ENCODE results near the gene LBX2.
"Not testable (repeated sequence)": the region's sequence is repeated elsewhere in the genome, so short reads cannot be mapped to it uniquely, and the experiment has no call there.

Gene LBX2

DNA sequence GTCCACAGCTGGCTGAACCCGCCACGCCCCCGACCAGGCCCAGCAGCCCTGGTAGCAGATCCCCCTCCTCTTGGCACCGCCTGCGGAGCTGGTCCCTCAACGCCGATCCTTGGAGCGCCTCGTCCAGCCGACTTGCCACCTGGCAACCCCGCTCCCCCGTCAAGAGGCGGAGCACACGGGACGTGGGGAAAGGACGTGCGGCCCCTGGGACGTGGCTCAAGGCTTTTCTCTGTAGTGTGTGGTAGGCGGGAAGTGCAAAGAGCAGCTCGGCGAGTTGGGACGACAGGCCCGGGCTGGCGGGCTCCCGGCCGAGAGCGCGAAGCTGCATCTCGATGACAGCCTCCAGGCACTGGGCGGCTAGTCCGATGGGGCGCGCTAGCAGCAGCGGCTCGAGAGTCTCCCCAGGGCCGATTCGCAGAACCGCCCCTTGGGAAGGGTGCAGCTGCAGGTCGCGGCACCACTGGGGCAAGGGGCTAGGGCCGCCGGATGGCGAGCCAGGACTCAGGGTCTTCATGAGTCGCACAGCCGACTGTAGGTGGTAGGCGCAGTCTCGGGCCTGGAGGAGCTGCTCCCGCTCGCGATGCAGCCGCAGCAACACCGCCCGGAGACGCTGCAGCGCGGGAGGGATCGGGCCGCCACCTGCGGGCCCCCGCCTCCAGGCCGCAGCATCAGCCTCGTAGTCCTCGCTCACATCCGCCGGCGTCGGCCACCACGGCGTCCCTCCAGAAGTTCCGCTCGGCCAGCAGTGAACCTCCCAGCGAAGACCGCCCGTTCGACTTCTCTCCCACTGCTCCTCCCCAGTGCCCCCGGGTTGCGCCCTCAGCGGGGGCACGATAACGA lies 17.2 kb downstream of the LBX2 start:
- DNase-seq, result peak; percentile 63 to 68

DNA sequence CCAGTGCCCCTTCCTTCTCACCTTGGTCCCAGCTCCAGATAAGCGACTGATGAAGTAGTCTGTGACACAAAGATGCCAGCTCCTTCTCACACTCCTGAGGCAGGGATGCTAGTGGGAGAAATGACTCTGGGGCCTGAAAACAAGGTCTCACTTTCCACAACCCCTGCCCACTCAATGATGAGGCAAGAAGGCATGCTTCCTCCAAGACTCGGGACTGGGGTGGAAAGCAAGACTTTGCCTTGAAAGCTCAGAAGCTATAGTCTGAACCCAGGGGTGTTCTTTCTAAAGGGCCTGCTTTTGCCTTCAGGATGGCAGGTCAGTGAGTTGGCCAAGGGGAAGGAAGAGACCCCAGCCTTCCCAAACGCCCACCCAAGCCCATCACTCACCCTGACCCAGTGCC lies 18.0 kb downstream of the LBX2 start:
- no peak for DNase-seq

DNA sequence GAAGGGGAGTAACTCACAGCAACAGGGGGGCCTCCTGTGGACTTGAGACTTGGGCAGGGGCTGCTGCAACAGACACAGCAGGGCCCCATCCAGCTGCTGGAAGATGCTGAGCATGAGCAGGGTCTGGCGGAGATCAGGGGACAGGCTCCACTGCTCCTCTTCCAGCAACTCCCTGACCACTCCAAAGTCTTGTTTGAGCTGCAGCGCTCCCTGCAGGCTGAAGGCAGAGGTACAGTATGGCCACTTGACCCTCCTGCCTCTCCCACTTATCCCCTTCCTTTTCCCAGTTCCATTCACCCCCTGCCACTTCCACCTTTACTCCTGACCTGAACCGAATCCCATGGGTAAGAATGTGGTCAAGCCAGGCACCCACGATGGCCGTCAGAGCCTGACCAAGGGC lies 24.5 kb downstream of the LBX2 start:
- no peak for DNase-seq

DNA sequence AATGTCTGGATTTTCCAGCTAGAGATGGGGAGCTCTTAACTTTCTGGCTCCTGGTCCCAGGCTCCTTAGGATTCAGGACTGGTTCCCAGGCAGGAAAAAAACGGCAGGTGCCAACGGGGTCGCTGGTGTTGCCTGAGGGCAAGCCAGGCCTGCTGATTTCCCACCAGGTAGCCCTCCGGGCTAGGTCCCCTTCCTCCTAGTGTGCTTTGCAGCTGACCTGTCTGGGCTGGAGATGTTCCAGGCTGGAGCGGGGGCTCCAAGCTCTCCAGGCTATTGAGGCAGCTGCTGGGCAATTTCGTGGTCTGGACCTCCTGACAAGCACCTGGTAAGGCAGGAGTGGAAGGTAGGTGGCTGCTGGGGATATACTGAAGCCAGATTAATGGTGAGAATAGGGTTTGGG lies 24.9 kb downstream of the LBX2 start:
- no peak for DNase-seq

DNA sequence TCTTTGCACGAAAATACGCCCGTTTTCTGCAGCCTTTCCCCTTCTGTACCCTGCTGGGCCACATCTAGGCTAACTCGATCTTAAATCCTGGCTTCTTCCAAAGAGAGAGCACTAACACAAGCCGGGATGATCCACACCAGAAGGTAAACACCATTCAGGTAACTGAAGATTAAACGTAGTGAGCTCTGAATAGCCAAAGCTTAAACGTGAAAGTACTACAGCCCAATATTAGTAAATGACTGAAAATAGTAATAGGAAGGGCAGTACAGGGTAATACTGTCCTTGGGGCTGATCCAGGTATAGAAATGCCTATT lies 26.5 kb downstream of the LBX2 start:
- DNase-seq, result no peak

DNA sequence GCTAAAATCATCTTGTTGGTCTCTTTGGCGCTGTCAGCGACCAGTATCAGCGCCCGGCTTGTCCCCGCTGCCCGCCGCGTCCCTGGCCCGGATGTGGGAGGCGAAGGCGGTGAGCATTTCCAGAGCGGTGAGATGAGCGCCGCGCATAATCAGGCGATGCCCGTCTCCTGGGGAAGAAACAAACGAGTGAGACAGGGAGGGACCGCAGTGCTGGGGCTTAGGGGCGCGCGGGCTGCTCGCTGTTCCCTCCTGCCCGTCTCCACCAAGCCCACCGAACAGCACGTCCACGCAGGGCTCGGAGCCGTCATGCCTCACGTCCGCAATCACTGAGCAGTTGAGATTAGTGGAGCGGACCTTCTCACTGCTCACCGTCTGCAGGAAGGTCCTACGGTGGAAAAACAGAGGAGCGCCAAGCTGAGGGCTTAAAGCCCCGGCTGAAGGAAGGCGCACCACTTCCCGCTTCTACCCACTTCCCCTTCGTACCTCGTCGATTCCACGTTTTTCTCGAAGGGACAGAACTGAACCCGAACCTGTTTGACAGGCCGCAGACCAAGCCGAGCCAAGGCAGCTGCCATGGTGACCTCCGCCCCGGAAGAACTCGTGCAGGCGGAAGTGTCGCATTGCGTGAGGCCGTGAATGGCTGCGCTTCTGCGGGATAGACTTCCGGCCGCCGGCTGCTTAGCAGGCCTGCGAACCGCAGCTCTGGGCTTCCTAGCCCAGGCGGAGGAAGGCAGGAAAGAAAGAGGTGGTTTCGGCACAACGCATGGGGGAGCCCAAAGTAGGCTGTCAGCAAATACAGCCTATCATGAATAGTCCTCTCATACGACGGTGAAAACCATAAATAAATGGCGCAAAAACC lies 27.1 kb downstream of the LBX2 start, which contains the start of gene MRPL53:
MRPL53 (minus strand) TSS at position 595 of the 859 bp plus-strand sequence; CDS start at position 575, 20 bp downstream.
- peak; percentile 95 to 96 for DNase-seq

DNA sequence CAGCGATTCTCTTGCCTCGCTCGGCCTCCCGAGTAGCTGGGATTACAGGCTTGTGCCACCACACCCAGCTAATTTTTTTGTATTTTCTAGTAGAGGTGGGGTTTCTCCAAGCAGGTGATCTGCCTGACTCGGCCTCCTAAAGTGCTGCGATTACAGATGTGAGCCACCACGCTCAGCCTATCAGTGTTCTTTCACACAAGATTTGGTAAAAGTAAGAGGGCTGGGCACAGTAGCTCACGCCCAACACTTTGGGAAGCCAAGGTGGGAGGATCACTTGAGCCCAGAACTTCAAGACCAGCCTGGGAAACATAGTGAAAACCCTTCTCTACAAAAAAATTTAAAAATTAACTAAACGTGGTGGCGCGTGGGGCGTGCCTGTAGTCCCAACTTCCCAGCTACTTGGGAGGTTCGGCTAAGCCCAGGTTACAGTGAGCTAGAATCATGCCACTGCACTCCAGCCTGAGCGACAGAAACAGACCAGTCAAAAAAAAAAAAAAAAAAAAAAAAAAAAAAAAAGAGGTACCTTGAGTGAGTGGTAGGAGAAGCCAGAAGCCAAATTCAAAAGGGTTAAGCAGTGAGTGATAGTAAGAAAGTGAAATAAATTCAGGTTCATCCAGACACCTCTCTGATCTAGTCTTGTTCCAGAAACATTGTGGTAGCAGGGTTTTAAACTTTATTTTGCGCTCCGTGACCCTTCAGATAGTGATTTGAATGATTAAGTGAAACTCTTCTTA lies 27.9 kb downstream of the LBX2 start:
- DNase-seq, result no peak

DNA sequence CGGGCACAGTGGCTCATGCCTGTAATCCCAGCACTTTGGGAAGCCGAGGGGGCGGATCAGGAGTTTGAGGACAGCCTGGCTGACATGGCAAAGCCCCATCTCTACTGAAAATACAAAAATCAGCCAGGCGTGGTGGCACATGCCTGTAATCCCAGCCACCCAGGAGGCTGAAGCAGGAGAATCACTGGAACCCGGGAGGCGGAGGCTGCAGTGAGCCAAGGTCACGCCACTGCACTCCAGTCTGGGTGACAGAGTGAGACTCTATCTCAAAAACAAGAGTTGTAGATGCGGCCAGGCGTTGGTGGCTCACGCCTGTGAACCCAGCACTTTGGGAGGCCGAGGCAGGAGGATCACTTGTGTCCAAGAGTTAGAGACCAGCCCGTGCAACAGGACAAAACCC lies 28.7 kb downstream of the LBX2 start:
- not testable (repeated sequence) for DNase-seq

DNA sequence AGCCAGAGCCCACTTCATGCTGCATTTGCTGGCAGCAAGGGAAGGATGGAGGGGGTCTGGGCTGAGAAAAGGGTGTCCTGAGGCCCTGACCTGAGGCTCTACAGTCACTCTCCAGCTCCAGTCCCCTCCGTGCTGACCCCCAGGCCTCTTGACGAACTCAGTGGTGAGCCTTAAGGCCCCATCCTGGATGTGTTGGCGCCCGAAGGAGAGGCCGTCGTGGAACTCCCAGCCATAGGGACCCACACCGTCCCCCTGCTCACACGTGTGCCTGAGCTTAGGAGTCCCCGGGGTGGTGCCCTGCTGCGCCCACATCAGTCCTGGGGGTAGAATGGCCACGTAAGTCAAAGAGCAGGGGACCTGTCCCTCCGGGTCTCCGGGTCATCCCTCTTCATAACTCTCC lies 35.0 kb downstream of the LBX2 start:
- no peak for DNase-seq

DNA sequence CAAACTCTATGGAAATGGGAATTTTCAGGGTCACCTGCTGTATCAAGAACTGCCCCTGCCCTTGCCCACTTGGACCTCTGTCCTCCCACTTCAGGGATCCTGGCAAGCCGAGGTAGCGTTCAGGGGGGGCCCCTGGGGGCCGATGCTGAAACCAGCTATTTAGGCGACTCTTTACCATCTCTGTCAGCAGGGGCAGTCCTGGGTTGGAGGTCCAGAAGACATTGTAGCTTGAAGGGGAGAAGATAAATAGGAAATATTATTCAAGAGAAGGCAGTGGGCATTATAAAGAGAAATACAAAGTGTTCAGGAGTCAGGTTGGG lies 36.7 kb downstream of the LBX2 start:
- no peak for DNase-seq

DNA sequence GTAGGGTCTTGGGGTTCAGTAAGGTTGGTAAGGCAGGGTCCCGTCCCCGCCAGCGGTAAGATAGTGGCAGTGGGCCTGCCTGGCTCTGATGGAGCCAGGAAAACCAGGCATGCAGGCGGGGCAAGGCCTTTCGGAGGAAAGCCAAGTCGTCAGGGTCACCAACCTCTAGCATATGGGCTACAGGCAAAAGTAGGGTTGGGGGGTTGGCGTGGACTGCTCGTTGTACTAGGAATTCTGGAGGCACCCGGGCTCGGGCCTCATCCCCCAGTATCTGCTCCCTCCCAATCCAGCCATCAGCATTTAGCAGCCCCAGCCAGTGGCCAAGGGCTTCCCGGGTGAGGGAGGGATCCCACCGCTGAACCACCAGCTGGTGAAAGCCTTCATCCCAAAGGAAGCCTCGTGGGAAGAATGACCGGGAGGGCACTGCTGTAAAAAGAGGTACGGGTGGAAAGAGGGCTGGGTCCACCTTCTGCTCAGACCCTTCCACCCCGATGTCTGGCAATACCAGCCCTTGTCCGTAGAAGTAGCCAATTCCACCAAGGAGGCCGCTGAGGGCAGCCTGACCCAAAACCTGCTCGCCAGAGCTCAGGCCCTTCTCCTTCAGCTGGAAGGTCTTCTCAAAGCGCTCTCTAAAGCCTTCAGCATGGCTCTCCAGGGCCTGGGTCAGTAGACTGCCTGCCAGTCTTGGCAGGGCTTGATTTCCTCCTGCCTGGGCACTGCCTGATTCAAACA lies 37.2 kb downstream of the LBX2 start:
- DNase-seq, result no peak

DNA sequence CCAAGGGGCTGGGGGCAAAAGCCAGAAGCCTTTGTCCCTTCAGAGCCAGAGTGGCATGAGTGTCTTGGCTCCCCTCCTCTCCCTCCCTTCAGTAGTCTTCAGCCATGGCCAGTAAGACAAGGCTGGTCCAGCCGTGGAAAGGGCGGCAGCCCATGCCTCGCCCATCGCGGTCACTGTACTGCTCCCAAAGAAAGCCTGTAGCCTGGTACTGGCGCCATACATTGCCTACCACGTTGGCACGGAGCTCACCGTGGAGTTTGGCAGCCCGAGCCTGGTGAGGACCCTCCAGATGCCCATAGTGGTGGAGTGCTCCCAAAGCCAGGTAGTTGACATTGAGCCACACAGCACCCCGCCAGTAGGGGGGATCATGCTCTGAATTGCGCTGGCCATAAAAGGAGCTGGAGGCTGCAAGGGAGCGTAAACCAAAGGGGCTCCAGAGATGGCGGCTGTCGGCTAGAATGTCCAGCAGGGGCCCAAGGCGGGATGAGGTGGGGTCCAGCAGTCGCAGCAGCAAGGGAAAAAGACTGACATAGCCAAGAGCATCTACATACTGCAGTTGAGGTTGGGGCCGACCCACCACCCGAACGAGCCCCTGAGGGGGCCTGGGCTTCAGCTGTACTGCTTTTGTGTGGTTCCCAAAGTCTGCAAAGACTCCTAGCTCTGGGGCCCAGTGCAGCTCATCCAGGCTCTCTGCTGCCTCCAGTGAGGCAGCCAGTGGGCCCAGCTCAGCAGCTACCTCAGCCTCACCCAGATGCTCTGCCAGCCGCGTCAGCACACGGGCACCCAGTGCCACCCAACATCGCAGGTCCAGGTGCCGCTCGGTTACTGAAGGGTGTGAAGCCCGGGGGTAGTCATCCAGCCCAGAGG lies 38.0 kb downstream of the LBX2 start:
- DNase-seq, result no peak

DNA sequence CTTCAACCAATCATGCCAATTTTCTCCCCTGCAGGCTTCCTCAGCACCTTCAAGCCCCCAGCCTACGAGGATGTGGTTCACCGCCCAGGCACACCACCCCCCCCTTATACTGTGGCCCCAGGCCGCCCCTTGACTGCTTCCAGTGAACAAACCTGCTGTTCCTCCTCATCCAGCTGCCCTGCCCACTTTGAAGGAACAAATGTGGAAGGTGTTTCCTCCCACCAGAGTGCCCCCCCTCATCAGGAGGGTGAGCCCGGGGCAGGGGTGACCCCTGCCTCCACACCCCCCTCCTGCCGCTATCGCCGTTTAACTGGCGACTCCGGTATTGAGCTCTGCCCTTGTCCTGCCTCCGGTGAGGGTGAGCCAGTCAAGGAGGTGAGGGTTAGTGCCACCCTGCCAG lies 39.2 kb downstream of the LBX2 start:
- not testable (repeated sequence) for DNase-seq

DNA sequence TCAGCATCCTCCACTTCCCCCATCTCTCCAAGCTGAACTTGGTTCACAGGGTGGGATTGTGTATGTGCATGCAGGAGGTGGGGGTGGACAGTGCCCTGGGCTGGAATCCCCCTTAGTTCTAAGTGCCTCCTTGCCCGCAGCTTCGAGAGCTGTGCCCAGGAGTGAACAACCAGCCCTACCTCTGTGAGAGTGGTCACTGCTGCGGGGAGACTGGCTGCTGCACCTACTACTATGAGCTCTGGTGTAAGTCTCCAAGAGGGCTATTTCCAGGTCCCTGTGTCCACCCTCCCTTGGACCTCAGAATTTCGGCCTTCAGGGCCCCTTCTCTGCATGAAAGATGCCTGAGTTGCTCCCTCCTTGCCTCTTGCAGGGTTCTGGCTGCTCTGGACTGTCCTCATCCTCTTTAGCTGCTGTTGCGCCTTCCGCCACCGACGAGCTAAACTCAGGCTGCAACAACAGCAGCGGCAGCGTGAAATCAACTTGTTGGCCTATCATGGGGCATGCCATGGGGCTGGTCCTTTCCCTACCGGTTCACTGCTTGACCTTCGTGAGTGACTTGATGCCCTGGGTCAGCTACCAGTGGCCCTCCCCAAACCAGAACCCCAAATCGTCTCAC lies 39.8 kb downstream of the LBX2 start:
- not testable (repeated sequence) for DNase-seq

DNA sequence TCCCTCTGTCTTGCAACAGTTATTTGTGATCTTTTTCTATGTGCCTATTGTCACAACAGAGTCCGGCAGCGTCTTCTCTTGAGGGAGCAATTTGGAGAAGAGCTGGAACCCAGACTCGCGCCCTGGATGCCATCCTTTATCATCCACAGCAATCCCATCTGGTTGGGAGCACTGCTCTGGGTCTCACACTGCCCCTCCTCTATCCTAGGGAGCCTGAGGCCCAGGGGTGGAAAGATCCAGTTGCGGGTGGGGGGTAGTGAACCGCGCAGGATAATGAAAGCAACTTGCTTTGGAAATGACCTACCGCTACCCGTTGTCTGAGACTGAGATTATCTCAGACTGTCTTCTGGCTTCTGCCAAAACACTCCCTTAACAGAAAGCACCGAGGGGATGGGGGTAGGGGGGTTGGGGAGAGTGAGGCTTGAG lies 40.5 kb downstream of the LBX2 start:
- DNase-seq, result no peak

DNA sequence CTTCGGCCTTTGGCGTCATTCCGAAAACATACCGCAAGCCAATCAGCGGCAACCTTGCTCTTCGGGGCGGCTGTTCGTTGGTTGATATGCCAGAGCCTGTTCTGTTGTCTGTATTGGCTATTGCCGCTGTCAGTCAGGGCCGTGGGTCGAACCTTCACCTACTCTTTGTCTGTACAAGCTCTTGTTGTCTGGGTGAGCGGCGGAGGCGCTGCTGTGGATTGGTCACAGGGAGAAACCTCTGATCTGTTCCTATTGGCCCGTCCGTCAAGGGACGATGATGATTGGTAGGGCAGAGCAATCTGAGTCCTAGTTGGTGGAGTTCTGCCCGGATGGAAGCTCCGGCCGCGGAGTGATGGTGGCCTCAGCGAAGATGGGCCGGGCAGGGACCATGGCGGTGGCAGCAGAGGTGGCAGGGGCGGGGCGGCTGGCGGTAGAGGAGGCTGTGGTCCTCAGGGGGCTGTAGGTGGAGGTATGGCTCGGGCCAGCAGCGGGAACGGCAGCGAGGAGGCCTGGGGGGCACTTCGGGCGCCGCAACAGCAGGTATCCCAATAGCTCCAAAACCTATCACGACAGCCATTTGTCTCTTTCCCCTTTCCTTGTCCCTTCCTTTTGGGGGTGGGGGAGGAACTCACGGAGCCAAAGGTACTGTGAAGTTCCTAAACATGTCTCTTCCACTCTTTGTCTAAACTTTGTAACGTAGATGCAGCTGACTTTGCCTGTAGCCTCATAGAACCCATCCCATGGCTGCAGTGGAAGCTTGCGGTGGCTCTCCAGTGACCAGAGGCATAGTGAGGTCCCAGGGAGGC lies 41.1 kb downstream of the LBX2 start, which contains the start of gene WBP1:
WBP1 (plus strand) TSS at position 307 of the 806 bp plus-strand sequence; CDS start at position 472, 165 bp downstream.
- peak; percentile 100 for DNase-seq

DNA sequence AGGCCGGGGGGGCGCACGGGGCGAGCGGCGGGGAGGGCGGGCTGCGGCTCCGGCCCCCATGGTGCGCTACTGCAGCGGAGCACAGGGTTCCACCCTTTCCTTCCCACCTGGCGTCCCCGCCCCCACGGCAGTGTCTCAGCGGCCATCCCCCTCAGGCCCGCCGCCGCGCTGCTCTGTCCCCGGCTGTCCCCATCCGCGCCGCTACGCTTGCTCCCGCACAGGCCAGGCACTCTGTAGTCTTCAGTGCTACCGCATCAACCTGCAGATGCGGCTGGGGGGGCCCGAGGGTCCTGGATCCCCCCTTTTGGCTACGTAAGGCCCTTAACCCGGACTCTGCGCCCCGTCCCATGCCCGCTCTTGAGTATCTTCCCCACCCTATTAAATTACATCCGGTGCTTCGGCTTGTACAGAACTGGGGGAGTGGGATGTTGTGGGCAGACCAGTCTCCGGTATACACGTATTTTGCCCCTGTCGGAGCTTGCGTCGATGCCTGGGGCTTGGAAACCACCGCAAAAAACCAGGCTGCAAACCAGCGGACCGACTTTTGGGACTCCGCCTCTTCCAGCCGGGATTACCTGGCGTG lies 41.8 kb downstream of the LBX2 start:
- DNase-seq, result peak; percentile 87

DNA sequence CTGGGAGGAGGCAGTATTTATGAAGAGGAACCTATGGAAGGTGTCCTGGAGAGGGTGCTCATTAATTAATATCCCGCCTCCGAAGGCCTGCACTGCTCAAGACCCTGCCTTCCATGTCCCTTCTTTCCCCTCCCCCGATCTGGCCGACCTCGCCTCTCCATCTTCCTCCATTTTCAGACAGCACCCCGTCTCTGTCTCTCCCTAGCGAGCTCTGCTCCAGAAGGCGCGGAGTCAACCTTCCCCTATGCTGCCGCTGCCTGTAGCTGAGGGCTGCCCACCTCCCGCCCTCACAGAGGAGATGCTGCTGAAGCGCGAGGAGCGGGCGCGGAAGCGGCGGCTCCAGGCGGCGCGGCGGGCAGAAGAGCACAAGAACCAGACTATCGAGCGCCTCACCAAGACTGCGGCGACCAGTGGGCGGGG lies 42.3 kb downstream of the LBX2 start:
- DNase-seq, result no peak

DNA sequence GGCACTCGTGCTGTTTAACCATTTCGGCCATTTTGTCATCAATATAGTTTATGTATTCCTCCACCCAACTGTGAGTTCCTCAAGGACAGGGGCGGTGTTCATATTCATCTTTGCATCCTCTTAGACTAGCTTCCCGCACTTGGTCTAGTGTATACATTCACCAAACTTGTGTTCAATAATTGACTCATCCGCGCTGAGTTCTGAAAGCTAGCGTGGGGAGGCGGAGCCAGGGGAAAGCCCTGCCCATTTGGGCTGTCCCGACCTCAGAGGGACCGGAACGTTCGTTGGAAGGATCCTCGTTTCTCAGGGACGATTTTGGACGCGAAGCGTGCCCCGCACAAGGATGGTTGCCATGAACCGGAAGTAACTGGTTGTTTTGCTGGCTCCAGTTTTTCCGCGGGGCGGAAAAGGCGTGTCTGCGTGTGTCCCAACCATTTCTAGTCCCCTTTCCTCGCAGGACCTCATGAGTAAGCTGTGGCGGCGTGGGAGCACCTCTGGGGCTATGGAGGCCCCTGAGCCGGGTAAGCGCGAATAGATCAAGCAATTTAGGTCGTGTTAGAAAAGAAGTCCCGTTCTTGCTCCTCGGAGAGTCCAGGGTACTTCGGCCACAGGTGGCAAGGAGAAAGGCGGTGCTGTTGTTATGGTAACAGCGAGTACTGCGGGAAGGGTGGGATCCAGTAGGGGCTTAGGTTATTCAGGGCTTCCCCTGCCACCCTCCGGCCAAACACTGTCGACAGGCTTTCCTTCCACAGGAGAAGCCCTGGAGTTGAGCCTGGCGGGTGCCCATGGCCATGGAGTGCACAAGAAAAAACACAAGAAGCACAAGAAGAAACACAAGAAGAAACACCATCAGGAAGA lies 44.5 kb downstream of the LBX2 start, which contains the start of gene INO80B:
INO80B (plus strand) TSS at position 434 of the 858 bp plus-strand sequence; CDS start at position 464, 30 bp downstream.
- peak; percentile 98 to 99 for DNase-seq

Measured in CD4-positive, alpha-beta T cell treated with Interleukin-4 for 1 hour (primary cell).